RWPE1 (cell line): ENCODE results near the gene SPOCD1.

Source experiments
- CTCF ChIA-PET: fragments of 350-600 bp; sonication (Branson Sonifier 250); formaldehyde crosslinking; extraction: SDS; loops from one replicate; lab custom pipeline; 2021; lab: Yijun Ruan, JAX
- POLR2A ChIA-PET: fragments of 400-600 bp; formaldehyde crosslinking; extraction: SDS; loops from one replicate; lab custom pipeline; 2020; ENCODE audit warnings: antibody characterized with exemption; ENCODE audit not compliant: low non-redundant PET; lab: Yijun Ruan, JAX
- DNase-seq: peaks from one replicate; pipeline ENCODE4 v3.0.0; 2012; ENCODE audit warnings: low spot score
- H3K27ac ChIP-seq: fragments of 450-650 bp; 2 replicates; pipeline ENCODE4 v1.5.1; 2017
- CTCF ChIP-seq: fragments of 450-650 bp; conservative IDR thresholded peaks from 2 replicates; pipeline ENCODE4 v1.5.1; 2017; ENCODE audit warnings: low read depth, mild to moderate bottlenecking

The SPOCD1 gene

DNA sequence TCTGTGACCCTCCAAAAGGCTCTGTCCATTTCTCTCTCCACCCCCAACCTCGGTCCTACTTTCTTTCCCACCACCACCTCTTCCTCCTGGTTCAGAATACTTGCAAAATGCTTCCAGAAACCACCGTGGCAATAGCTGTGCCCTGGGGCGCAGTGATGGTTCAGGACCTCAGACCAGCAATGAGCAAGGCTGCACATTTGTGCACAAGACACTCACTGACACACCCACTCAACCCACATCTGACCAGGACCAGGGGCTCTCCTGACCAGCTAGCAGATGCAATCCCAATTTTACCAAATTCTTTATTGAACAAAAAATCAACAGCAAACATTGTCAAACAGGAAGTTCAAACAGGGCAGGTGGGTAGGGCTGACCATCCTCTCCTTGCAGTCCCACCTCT, 25.7 kb downstream of the SPOCD1 start:
- CTCF ChIA-PET: interaction anchor here (0.5 to 2.3 kb wide), 3 partner anchors 14 to 178 kb away, joined by 3 to 18 read pairs (median 4); partner anchors contain the start of gene ADGRB2
- POLR2A ChIA-PET: no interaction called here
- no peak for TF ChIP-seq CTCF
- no peak for DNase-seq
- H3K27ac ChIP-seq: no peak overlapping the region

DNA sequence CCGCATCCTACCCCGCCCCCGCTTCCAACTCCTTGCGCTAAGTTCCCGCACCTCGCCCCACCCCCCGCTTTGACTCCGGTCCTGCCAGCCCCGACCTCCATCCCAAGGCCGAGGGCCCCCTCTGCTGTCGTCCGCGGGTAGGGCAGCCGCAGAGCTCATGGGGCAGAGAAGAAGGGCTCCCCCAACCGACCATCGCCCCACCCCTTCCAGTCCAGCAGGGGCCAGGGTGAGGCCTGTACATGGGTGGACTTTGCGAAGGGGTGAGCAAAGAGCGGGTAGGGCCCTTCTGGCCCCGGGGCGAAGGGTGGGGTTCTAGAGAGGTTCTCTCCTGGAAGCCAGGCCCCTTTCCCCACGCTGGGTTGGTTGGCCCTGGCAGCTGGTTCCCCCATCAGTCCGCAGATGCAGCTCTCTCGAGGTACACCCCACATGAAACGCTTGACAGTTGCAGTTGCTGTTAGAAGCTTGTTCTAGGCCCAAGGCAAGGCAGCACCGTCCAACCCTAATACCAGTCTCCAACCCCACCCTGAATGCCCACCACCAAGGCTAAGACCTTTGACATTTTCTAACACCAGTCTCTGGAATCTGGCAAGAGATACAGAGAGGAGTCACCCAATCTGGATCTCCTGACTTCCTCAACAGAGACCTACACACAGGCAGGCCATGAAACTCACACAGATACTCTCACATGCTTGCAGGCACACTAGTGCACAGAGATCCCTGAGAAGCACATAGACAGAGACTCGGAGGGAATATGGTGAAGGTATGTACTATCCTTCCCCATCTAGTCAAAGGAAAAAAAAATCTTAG, 26.4 kb downstream of the SPOCD1 start:
- TF ChIP-seq CTCF: peak; percentile 94
- CTCF ChIA-PET: interaction anchor here (0.5 to 2.4 kb wide), 21 partner anchors 9 to 796 kb away, joined by 3 to 24 read pairs (median 4); partner anchors contain the start of gene ADGRB2
- POLR2A ChIA-PET: interaction anchor here (0.6 to 0.8 kb wide), 5 partner anchors 27 to 397 kb away, joined by 3 to 6 read pairs (median 3); no protein-coding TSS in a partner anchor
- H3K27ac ChIP-seq: peak overlapping the region; percentile 85
- DNase-seq: peak; percentile 94

GRCh38 chr1:31788825-31789256, 27.0 kb downstream of the SPOCD1 start:
- CTCF ChIA-PET: interaction anchor here (0.6 to 2.4 kb wide), 17 partner anchors 9 to 797 kb away, joined by 3 to 24 read pairs (median 5); partner anchors contain the start of gene ADGRB2
- H3K27ac ChIP-seq: peak overlapping the region; percentile 85
- POLR2A ChIA-PET: interaction anchor here (0.6 to 0.8 kb wide), 4 partner anchors 26 to 397 kb away, joined by 3 to 4 read pairs (median 3); no protein-coding TSS in a partner anchor
- TF ChIP-seq CTCF: no peak
- peak; percentile 51 for DNase-seq

- ChIA-PET POLR2A (interaction anchor here (0.7 kb wide), 1 partner anchor 124 kb away, joined by 3 read pairs; no protein-coding TSS in a partner anchor), CTCF (interaction anchor here (0.6 to 2.4 kb wide), 16 partner anchors 8 to 394 kb away, joined by 3 to 24 read pairs (median 5); partner anchors contain the start of gene ADGRB2)
- no peak for TF ChIP-seq CTCF
- H3K27ac ChIP-seq: peak overlapping the region; percentile 85
- DNase-seq: peak; percentile 94
These were observed 27.5 kb downstream of the SPOCD1 start for GRCh38 chr1:31788138-31788824.

- DNase-seq: no peak
- TF ChIP-seq CTCF: no peak
- ChIA-PET POLR2A (no interaction called here), CTCF (interaction anchor here (1.0 to 2.4 kb wide), 4 partner anchors 25 to 176 kb away, joined by 3 to 24 read pairs (median 14); partner anchors contain the start of gene ADGRB2)
- H3K27ac ChIP-seq: peak overlapping the region; percentile 85
These were observed 28.1 kb downstream of the SPOCD1 start for GRCh38 chr1:31787786-31788137.

GRCh38 chr1:31787261-31787660, 28.6 kb downstream of the SPOCD1 start:
- ChIA-PET POLR2A (no interaction called here), CTCF (interaction anchor here (0.6 to 2.4 kb wide), 4 partner anchors 122 to 265 kb away, joined by 3 to 24 read pairs (median 4); no protein-coding TSS in a partner anchor)
- H3K27ac ChIP-seq: peak overlapping the region; percentile 85
- no peak for DNase-seq
- no peak for TF ChIP-seq CTCF
